Activated naive CD4-positive, alpha-beta T cell treated with anti-CD3 and anti-CD28 coated beads, Interleukin-2, amount 50 U/mL, for 16 hours (primary cell): Measurements from ENCODE around the gene NEIL3.
"Not testable (repeated sequence)": the region's sequence is repeated elsewhere in the genome, so short reads cannot be mapped to it uniquely, and the experiment has no call there.

Source experiments
- DNase-seq: peaks from one replicate; pipeline ENCODE4 v3.0.0-alpha.2; 2020

The NEIL3 gene

GRCh38 chr4:177302371-177303100 is 7.1 kb upstream of the NEIL3 start:
- DNase-seq = no peak

- no peak for DNase-seq
Measured at GRCh38 chr4:177304094-177304493, 5.6 kb upstream of the NEIL3 start.

GRCh38 chr4:177304864-177305263 is 4.8 kb upstream of the NEIL3 start:
- DNase-seq = not testable (repeated sequence)

DNA sequence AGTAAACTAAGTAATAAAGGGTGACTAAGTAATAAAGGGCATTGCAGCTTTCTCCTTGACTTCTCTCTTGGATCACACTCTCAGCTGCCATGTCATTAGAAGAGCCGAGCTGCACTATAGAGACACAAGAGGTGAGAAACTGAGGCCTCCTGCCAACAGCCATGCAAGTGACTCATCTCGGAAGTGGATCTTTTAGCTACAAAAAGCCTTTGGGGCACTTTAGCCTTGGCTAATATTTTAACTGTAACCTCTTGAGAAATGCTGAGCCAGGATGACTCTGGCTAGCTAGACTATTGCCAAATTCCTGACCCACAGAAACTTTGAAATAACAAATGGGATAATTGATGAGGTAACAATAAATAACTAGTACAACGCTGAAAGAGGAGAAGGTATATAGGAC is 1.5 kb upstream of the NEIL3 start:
- no peak for DNase-seq

DNA sequence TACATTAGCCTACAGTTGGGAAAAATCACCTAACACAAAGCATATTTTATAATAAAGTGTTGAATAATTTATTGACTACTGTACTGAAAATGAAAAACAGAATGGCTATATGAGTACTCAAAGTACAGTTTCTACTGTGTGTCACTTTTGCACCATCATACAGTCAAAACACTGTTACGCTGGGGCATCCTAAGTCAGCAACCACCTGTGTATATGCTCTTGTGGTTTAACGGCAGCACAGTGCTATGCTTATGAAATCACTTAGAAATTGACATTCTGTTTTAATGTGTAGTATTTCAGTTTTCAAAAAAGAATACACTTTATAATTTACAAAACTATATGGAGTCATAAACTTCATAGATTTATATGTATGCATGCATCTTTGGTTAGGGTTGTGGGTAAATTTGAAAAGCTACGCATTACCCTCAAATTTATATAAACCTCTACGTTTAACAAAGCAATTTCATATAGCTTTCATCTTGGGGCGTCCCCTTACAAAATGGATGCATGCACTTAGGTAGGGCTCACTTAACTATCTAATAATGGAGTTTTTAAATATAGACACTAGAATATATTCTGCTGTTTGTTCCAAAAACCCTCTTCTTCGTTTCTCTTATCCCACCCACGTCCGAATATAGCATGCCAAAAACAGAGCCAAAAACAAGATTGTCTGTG is 690 bp upstream of the NEIL3 start:
- DNase-seq = no peak

GRCh38 chr4:177311589-177311988 is 1.9 kb downstream of the NEIL3 start:
- DNase-seq = no peak

DNA sequence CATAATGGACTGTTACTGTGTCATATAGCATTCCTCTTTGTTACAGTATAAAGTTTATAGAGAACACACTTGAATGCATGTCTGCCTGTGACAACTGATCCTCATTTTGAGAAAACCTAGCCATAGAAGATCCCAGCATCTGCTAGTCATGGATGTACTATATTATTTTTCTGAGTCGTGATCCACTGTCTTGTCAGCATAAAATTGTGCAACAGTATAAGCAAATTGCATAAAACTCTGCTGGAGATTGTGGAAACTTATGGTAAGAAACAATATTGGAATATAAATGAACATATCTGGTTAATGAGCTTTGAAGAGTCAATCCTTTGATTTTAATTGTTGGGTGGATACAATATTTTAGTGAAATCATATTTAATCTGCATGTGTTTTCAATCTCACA is 3.6 kb downstream of the NEIL3 start:
- DNase-seq = no peak

DNA sequence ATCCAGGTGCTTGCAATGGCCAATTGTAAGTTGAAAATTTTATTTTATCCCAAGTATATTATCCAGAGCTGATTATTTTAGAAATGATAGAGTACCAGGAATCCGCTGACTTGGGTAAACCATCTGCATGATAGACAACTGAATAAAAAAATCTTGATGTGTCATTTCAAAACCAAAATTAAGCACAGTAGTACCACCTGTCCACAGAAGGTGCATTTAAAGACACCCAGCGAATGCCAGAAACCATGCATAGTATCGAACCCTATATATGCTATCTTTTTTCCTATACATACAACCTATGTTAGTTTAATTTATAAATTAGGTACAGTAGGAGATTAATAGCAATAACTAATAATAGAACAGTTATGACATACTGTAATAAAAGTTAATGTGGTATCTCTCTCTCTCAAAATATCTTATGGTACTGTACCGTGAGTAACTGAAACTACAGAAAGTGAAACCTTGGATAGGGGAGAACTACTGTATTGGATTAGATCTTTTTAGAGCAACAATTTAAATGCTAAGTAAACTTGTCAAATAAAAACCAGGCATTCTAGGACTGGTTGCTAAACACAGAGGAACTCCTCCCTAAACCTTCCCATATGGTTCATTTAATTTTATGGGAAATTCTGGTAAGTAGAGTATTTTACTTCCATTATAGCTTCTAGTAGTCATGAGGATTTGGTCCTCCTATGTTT is 6.2 kb downstream of the NEIL3 start:
- DNase-seq = no peak

- DNase-seq = no peak
Measured at GRCh38 chr4:177320721-177321120, 11.0 kb downstream of the NEIL3 start.

GRCh38 chr4:177321647-177322046 is 12.0 kb downstream of the NEIL3 start:
- DNase-seq = no peak

- DNase-seq = no peak
Measured at GRCh38 chr4:177322266-177322665, 12.6 kb downstream of the NEIL3 start.

GRCh38 chr4:177322881-177323280 is 13.2 kb downstream of the NEIL3 start:
- no peak for DNase-seq

DNA sequence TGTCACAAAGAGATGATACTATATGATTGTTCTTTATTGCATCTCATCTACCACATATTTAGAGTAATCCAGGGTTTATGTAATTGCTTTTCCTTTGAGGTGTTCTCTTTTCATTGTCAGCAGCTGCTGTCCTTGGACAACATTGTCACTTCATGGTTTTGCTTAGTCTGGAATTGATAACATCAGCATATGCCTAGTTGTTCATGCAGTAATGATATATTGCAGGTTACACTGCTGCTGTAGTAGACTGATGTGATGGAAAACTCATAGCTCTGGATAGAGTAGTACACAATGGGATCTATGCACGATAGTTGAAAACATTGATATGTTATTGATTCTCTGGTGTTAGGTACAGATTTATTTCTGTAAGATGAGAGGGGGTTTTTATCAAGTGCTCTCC is 13.7 kb downstream of the NEIL3 start:
- no peak for DNase-seq

GRCh38 chr4:177332119-177332518 is 22.4 kb downstream of the NEIL3 start:
- no peak for DNase-seq

DNA sequence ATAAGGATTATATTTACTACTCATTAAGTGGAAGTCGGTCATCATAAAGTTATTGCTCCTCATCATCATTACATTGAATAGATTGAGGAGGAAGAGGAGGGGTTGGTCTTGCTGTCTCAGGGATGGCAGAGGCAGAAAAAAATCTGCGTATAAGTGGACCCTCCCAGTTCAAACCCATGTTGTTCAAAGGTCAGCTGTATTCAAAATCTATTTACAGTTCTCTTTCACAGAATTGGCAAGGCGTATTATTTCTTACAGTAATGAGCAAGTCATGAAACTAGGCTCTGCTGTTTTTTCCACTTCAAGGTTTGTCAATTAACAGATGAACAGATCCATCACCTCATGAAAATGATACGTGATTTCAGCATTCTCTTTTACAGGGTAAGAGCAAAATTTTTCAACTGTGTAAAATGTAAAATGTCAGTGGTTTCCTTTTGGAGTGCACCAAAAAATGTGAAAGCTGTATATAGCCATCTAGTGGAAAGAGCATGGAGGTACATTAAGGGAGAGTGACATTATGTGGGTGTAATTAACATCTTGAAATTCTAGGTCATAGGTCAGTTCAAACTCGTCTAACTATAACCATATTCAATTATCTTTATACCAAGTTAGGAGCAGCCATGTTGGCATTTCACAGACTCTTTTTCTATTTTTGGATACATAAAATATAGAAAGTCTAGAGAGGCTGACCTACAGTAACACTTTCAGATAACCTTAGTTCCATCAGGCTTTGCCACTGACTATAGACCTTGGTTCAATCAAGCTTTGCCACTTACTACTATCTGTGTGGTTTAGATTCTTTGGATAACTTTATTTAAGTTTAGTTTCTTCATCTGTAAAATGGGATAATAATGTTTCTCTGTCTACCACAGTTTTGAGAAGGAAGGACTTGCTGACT is 30.1 kb downstream of the NEIL3 start:
- DNase-seq = no peak

- DNase-seq = no peak
Measured at GRCh38 chr4:177348348-177348747, 38.7 kb downstream of the NEIL3 start.

GRCh38 chr4:177349191-177349590 is 39.5 kb downstream of the NEIL3 start:
- no peak for DNase-seq

DNA sequence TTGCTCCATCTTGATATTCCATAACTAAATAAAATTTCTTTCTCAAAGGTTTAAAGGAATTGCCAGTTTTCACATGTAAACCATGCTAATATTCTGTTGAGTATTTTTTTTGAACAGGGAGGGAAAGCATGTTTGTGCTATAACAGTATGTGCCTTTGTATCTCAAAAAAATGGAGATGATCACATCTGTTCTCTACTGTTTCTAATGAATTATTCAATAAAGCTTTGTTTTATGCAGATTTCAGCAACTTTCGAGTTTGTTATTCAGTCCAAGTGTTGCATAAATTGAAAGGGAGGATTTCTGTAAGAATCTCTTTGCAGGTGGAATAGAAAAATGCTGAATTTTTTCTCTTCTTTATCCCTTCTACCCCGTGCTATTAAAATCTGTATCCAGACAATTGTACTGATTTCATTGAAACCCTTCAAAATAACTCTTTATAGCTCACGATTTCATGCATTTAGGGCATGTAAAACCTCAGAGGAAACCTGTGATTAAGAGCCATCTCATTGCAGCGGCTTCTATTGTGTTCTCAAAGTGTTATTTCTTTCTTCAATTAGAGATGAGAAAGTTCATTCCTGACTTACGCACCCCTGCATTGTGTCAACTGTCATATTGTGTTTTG is 42.1 kb downstream of the NEIL3 start:
- DNase-seq = no peak

DNA sequence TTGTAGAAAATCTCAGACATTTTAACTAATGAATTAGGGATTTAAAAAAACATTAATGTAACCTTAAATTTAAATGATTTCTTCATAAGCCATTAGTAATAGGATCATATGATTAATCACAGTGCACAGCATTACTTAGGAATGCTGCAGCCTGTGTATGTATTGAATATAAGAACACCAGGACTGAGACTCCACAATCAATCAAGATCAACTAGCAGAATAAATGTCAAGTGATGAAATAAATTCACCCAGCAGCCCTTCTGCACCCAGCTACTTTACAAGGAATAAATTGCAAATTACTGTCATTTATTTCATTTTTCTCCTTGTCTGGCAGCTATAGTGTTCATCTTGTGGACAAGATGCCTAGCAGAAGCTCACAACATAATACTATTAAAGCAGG is 46.5 kb downstream of the NEIL3 start:
- DNase-seq = no peak

DNA sequence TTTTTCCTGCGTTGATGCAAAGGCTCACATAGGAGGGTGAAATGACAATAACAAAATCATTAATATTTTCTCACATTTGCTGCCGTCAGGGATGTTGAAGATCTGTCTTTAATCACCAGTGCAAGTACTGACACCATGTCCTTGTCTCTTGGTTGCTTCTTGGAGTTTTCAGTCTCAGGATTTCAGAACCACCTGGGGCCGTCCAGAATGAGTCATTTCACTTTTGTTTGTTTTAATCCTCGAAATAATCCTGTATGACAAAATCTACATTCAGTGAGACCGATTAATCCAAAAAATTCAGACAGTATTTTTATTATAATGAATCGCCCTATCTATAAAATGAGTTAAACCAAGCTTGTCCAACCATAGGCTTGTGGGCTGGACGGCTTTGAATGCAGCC is 47.2 kb downstream of the NEIL3 start:
- DNase-seq = no peak

DNA sequence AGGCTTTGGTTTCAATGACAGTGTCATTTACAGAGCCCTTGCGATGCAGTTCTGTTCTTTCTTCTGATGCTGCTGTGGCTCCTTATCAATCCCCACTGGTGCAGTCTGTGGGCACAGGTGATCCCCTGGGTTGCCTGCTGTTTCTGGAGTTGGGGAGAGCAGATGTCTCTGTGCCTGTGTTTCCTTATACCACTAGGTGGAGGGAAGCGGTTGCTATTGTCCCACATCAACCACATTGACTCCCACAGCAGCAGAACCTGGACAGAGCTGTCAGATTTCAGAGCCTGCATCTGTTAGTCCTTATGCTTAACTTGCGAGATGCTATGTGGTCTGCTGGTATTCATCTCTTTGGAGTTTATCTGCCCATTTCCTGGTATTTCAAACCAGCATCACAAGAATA is 57.7 kb downstream of the NEIL3 start:
- DNase-seq = no peak

GRCh38 chr4:177369372-177369771 is 59.7 kb downstream of the NEIL3 start:
- no peak for DNase-seq

- no peak for DNase-seq
Measured at GRCh38 chr4:177371461-177371860, 61.8 kb downstream of the NEIL3 start.
